PFSK-1 (cell line): ENCODE measurements around the gene TNNI3. TPM values are rescaled to one million over a fixed set of nuclear protein-coding genes. Genes with fewer than 3 reads are reported as not detected.

ENCODE experiments used
- FOXP2 ChIP-seq: optimal IDR thresholded peaks from 2 replicates; pipeline ENCODE3; 2011; ENCODE audit warnings: borderline replicate concordance, control low read depth, inconsistent platforms; ENCODE audit not compliant: insufficient read depth; ENCODE audit errors: extremely low read length, extremely low read depth
- POLR2AphosphoS5 ChIP-seq: IDR thresholded peaks from 2 replicates; pipeline ENCODE4 v1.6.1; 2012; ENCODE audit warnings: low read depth, mild to moderate bottlenecking, control low read depth, low read length, moderate library complexity
- REST ChIP-seq, 2 experiments: IDR thresholded peaks; 2 replicates each; pipeline versions ENCODE4 v1.6.1 to v1.8.0; 2011 to 2012; ENCODE audit warnings: low read depth in 2 of 2, low read length in 2 of 2, control low read depth in 1 of 2, inconsistent platforms in 1 of 2, mild to moderate bottlenecking in 1 of 2, moderate library complexity in 1 of 2; ENCODE audit not compliant: insufficient read depth in 1 of 2
- SIN3A ChIP-seq: IDR thresholded peaks from 2 replicates; pipeline ENCODE4 v1.6.1; 2012; ENCODE audit warnings: mild to moderate bottlenecking, low read length, moderate library complexity, borderline replicate concordance; ENCODE audit not compliant: insufficient read depth
- TAF1 ChIP-seq: IDR thresholded peaks from 2 replicates; pipeline ENCODE4 v1.6.1; 2012; ENCODE audit warnings: low read length, control low read depth, borderline replicate concordance; ENCODE audit not compliant: insufficient read depth
- polyA plus RNA-seq: library from polyadenylated mRNA; unstranded; fragments of >200 nt; gene quantifications from one replicate; pipeline ENCODE4 v1.2.1, GENCODE V29; 2012; ENCODE audit warnings: low read depth, missing spikeins; ENCODE audit not compliant: insufficient read length

Gene TNNI3
- 5.7 TPM for polyA plus RNA-seq

GRCh38 chr19:55157064-55157908 lies at the start of gene TNNI3:
TSS of gene TNNI3 (minus strand) at chr19:55157732. CDS start at chr19:55157589, 143 bp downstream.
- TF ChIP-seq POLR2AphosphoS5, result no peak
- TF ChIP-seq SIN3A, result no peak
- TF ChIP-seq REST (IDR thresholded peaks at IDR 0.05; ENCODE audit: insufficient read depth in 1 of 2, low read depth in 2 of 2, low read length in 2 of 2), result no peak
- no peak for TF ChIP-seq FOXP2
- no peak for TF ChIP-seq TAF1

GRCh38 chr19:55206664-55207500 lies 49.4 kb upstream of the TNNI3 start:
- TF ChIP-seq SIN3A (peak; percentile 66; the same call in 1 of the 2 replicates), FOXP2 (peak; percentile 80), POLR2AphosphoS5 (peak; percentile 92; the same call in 1 of the 2 replicates), REST (IDR thresholded peaks at IDR 0.05; ENCODE audit: insufficient read depth in 1 of 2, low read depth in 2 of 2, low read length in 2 of 2) (peak; percentile 10 to 77; a peak in 2 of 4 replicates), TAF1 (peak; percentile 76; the same call in 1 of the 2 replicates)

DNA sequence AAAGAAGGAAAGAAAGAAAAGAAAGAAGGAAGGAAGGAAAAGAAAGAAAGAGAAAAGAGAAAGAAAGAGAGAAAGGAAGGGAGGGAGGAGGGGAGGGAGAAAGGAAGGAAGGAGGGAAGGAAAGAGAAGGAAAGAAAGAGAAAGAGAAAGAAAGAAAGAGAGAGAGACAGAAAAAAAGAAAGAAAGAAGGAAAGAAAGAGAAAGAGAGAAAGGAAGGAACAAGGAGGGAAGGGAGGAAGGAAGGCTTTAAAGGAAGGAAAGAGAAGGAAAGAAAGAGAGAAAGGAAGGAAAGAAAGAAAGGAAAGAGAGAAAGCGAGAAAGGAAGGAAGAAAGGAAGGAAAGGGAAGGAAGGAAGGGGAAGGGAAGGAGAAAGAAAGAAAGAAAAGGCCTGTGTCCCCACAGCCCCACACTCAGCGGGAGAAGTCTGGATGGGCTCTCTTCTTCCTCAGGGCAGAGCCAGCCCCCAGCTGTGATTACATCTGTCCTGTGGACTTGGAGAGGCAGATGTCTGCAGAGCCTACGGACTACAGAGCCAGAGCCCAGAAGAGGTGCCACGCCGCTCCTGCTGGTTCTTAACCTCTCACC lies 42.2 kb upstream of the TNNI3 start:
- no peak for TF ChIP-seq SIN3A
- no peak for TF ChIP-seq FOXP2
- no peak for TF ChIP-seq POLR2AphosphoS5

- TF ChIP-seq REST (IDR thresholded peaks at IDR 0.05; ENCODE audit: insufficient read depth in 1 of 2, low read depth in 2 of 2, low read length in 2 of 2), result peak; percentile 72 to 87
- TF ChIP-seq FOXP2, result no peak
- TF ChIP-seq SIN3A, result no peak
- no peak for TF ChIP-seq POLR2AphosphoS5
- no peak for TF ChIP-seq TAF1
These were observed 41.1 kb upstream of the TNNI3 start for GRCh38 chr19:55198651-55199050.

- no peak for TF ChIP-seq TAF1
- no peak for TF ChIP-seq REST (IDR thresholded peaks at IDR 0.05; ENCODE audit: insufficient read depth in 1 of 2, low read depth in 2 of 2, low read length in 2 of 2)
- no peak for TF ChIP-seq FOXP2
- no peak for TF ChIP-seq POLR2AphosphoS5
- TF ChIP-seq SIN3A, result no peak
These were observed 40.0 kb upstream of the TNNI3 start for GRCh38 chr19:55197528-55197927.
